Measurements from ENCODE around the gene CYTH3. TPM values are rescaled to one million over a fixed set of nuclear protein-coding genes. Genes with fewer than 3 reads are reported as not detected.
"Not testable (repeated sequence)": the region's sequence is repeated elsewhere in the genome, so short reads cannot be mapped to it uniquely, and the experiment has no call there.

CYTH3 gene
- total RNA-seq, 1 donor = 33.2 TPM

GRCh38 chr7:6307762-6308161 lies 35.3 kb upstream of the CYTH3 start:
- no peak for DNase-seq (ENCODE audit: low read depth)
- no peak for TF ChIP-seq CTCF (IDR thresholded peaks at IDR 0.05; ENCODE audit: insufficient read depth, low read depth, low read length)
- H3K4me3 ChIP-seq (ENCODE audit: low read depth, low read length) = no peak overlapping the region

- H3K4me3 ChIP-seq (ENCODE audit: low read depth, low read length) = no peak overlapping the region
- TF ChIP-seq CTCF (IDR thresholded peaks at IDR 0.05; ENCODE audit: insufficient read depth, low read depth, low read length) = no peak
- peak; percentile 16 for DNase-seq (ENCODE audit: low read depth)
These were observed 34.0 kb upstream of the CYTH3 start for GRCh38 chr7:6306471-6306870.

- no peak for TF ChIP-seq CTCF (IDR thresholded peaks at IDR 0.05; ENCODE audit: insufficient read depth, low read depth, low read length)
- H3K4me3 ChIP-seq (ENCODE audit: low read depth, low read length) = no peak overlapping the region
These were observed 32.9 kb upstream of the CYTH3 start for GRCh38 chr7:6305330-6305729.

GRCh38 chr7:6301446-6301845 lies 29.0 kb upstream of the CYTH3 start:
- H3K4me3 ChIP-seq (ENCODE audit: low read depth, low read length); DNase-seq (ENCODE audit: low read depth): not testable (repeated sequence)

More at GRCh38 chr7:6305330-6305729, 32.9 kb upstream of the CYTH3 start:
- peak; percentile 36 for DNase-seq (ENCODE audit: low read depth)

GRCh38 chr7:6299774-6300173 lies 27.4 kb upstream of the CYTH3 start:
- no peak for DNase-seq (ENCODE audit: low read depth)
- H3K4me3 ChIP-seq (ENCODE audit: low read depth, low read length) = no peak overlapping the region
- TF ChIP-seq CTCF (IDR thresholded peaks at IDR 0.05; ENCODE audit: insufficient read depth, low read depth, low read length) = no peak

GRCh38 chr7:6294839-6295238 lies 22.4 kb upstream of the CYTH3 start:
- no peak for DNase-seq (ENCODE audit: low read depth)
- H3K4me3 ChIP-seq (ENCODE audit: low read depth, low read length) = no peak overlapping the region
- TF ChIP-seq CTCF (IDR thresholded peaks at IDR 0.05; ENCODE audit: insufficient read depth, low read depth, low read length) = no peak

- no peak overlapping the region for H3K4me3 ChIP-seq (ENCODE audit: low read depth, low read length)
- DNase-seq (ENCODE audit: low read depth) = no peak
- TF ChIP-seq CTCF (IDR thresholded peaks at IDR 0.05; ENCODE audit: insufficient read depth, low read depth, low read length) = no peak
These were observed 20.8 kb upstream of the CYTH3 start for GRCh38 chr7:6293202-6293601.

GRCh38 chr7:6291941-6292340 lies 19.5 kb upstream of the CYTH3 start:
- H3K4me3 ChIP-seq (ENCODE audit: low read depth, low read length); DNase-seq (ENCODE audit: low read depth): not testable (repeated sequence)
